ENCODE data around the gene RSPO1.
"Not testable (repeated sequence)": the region's sequence is repeated elsewhere in the genome, so short reads cannot be mapped to it uniquely, and the experiment has no call there.

The RSPO1 gene, protein sequence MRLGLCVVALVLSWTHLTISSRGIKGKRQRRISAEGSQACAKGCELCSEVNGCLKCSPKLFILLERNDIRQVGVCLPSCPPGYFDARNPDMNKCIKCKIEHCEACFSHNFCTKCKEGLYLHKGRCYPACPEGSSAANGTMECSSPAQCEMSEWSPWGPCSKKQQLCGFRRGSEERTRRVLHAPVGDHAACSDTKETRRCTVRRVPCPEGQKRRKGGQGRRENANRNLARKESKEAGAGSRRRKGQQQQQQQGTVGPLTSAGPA

DNA sequence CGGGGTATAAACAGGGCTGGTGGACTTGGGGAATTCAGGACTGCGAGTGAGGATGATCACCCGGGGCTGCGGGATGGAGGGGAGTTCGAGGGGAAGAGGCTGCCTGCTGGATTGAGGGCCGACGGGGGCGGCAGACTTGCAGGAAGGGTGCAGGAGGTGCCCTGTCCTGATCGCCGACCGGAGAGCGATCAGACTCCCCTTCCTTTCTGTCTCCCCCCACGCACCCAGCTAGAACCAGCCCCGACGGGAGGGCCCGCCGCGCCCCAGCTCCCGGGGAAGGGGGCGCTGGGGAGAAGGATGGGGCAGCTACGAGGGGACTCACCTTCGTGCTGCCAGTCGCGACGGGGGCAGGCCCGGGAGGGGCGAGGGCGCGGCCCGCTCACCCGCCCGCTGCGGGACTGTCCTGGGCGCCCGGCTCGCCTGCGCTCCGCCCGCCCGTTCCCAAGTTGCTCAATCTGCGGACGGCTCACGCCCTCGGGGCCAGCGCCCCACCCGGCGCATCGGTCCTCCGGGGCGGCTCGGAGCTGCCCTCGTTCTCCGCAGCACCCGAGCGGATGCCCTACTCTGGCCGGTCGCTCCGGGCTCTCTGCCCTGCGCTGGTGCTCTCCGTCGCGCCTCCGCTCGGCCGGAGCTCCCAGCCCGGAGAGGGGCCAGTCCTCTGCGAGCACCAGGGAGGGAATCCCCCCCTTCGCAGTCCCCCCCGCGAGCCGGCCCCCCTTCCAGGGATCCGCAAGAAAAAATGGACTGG is at the start of gene RSPO1:
RSPO1 (minus strand) TSS at position 649 of the 748 bp plus-strand sequence. CDS start 5,231 bp downstream, outside the sequence.
- DNase-seq (ENCODE audit: extremely low read depth in 1 of 2, low read depth in 1 of 2) = no peak

DNA sequence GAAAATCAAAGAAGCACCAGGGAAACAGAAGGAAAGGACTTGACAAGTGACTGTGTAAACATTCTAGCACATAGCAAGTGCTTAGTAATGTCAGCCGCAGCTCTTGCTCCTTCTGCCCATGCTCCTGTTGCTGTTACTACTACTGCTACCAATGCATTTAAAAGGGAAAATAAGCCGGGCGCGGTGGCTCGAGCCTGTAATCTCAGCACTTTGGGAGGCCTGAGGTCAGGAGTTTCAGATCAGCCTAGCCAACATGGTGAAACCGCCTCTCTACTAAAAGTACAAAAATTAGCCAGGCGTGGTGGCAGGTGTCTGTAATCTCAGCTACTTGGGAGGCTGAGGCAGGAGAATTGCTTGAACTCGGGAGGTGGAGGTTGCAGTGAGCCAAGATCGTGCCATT is 49.5 kb upstream of the RSPO1 start:
- not testable (repeated sequence) for DNase-seq (ENCODE audit: extremely low read depth in 1 of 2, low read depth in 1 of 2)

DNA sequence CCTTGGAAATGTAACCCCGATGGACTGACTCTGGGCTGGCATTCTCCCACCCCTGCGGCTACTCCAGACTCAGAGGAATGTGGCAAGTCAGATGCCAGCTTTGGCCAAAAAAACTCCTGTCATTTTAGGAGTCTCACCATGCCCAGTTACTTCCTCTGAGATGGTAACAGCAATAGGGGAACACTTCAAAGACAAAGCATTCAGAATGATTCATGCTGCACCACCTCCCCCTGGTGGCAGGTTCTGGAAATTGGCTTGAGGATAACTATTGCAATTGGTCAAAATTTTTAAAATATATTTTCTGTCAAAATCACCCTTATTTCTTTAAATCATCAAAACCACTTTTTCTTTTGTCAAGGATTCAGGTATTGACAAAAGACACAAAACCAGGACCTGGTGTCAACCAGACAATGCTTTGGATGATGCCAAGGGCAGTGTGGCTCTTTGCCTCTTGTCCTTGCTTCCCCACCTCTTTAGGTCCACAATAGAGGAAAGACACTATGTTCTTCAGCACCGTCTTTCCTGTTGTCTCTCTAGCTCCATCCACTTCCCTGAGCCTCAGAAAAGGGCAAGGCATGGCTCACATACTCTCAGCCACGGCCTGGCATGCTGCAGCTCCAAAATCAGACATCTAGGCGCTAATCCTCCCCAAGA is 47.8 kb upstream of the RSPO1 start:
- DNase-seq (ENCODE audit: extremely low read depth in 1 of 2, low read depth in 1 of 2) = peak; percentile 11 to 43

DNA sequence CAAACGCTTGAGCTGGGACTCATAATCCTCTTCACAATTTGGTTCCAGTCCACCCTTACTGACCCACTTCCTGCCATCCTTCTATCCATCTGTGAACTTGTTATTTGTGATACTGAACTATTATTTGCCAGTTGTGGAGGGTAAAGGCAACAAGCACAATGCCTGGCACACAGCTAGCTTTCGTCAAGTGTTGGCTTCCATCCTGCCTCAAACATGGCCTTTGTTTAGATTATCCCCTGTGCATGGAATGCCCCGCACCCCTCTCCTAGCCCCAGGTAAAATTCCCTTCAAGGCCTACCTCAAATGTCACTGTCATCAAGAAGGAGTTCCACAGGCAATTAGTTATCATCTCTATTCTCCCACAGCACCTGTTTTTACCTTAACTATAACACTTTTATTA is 46.2 kb upstream of the RSPO1 start:
- no peak for DNase-seq (ENCODE audit: extremely low read depth in 1 of 2, low read depth in 1 of 2)

DNA sequence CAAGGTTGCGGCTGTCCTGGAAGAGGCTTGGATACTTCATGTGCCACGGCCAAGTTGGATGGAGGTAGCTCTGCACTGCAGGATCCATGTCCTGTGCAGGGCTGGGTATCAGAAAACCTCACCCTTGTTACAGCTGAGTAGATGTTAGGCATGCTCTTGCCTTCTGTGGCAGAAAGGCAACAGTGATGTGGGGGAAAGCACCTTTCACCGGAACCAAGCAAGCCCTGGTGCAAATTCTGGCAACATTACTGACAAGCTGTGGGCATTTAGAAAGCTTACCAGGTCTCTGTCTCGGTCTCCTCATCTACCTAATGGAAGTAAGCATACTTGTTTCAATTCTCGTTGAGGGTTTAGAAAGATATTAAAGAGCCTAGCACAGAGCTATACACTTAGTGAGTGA is 43.1 kb upstream of the RSPO1 start:
- DNase-seq (ENCODE audit: extremely low read depth in 1 of 2, low read depth in 1 of 2) = no peak

DNA sequence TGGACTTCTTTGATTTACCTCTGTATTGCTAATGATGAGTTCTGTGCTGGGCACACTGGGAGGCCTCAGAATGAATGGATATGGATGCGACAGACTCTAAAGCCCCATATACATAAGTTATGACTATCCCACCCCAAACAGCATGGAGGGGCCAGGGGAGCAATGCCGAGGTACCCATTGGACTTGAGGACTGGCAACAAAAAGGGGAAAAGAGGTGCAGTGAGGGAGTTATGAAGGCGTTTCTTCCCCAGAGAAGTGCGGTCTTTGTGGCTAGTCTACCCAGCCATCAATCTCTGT is 42.4 kb upstream of the RSPO1 start:
- DNase-seq (ENCODE audit: extremely low read depth in 1 of 2, low read depth in 1 of 2) = no peak

DNA sequence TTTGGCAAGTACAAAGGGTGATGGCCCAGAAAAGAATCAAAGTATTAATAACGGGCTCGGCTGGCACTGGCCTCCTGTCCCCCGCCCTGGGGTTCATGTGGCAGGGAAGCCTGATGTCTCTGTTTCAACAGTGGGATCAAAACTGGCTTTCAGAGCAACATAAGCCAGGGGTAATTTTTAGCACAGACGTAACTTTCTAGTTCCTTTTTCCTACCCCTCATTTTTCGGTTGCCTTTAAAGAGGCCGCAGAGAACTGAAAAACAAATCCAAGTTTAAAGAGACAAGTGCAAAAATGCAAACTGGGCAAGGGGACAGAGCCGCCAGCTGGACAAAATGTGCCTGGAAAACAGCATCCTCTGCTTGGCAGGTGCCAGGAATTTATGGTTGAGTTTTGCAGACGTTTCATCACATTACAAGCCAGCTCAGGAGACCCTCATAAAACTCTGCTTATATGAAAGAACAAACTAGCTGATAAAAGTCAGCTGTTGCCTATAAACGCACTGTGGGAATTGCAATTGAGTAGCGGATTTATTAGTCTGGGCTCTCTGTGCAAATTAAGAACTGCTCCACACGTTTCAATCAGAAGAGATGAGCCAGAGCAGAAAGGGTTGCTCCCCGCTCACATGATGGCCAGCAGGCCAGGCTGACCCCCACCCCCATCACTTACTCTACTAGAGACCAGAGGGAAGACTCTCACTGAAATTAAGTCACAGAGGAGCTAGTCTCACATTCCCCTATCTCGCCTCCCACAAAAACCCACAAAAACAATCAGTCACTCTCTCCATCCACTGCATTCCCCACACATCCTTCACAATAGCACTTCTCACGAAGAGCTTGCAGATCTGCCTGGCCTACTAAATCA is 41.8 kb upstream of the RSPO1 start:
- no peak for DNase-seq (ENCODE audit: extremely low read depth in 1 of 2, low read depth in 1 of 2)

DNA sequence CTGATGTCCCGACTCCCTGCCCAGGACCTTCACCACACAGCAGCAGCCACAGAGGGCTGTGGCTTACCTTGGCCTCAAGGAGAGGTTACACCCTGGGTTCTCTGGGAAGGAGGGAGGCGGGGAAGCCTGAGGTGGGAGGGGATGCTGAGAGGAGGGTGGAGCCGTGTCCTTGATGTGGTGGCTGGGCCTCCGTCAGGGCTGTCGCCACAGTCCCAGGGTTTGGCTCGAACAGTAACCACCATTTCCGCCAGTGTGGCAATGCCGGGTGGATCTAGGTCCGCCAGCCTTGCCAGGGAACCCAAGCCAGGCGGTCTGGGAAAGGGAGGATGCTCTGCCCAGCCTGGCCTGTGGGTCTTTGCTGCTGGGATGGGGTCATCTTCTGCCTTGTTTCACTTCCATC is 39.2 kb upstream of the RSPO1 start:
- peak in 1 of 2 donors; percentile 57 for DNase-seq (ENCODE audit: extremely low read depth in 1 of 2, low read depth in 1 of 2)

DNA sequence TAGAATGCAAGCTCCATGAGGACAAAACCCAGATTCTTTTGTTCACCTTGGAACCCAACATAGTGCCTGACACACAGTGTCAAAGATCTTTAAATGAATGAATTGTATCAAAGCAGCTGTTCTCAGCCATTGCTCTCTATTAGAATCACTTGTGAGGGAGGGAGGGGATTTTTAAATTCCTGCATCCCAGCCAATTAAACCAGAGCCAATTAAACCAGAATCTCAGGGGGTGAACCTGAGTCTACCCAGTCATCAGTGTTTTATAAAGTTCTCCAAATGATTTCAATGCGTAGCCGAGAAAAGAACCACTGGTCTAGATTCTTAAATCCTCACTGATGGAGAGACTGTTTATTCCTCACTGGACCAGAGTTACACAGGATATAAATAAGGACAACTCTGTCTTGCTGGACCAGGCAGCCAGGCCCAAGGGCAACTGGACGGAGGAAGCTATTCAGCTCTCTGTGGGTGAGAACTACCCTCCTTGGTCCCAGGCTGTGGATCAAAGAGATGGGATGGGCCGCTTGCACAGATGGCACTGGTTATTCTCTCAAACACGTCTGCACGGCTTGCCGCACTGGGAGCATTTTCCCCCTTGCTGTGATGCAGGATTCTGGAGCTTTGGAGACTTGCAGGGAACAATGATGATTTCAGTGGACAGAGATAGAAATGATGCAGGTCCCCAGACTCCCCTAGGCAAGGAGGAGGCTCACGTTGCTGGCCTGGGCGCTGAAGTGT is 37.6 kb upstream of the RSPO1 start:
- DNase-seq (ENCODE audit: extremely low read depth in 1 of 2, low read depth in 1 of 2) = no peak

DNA sequence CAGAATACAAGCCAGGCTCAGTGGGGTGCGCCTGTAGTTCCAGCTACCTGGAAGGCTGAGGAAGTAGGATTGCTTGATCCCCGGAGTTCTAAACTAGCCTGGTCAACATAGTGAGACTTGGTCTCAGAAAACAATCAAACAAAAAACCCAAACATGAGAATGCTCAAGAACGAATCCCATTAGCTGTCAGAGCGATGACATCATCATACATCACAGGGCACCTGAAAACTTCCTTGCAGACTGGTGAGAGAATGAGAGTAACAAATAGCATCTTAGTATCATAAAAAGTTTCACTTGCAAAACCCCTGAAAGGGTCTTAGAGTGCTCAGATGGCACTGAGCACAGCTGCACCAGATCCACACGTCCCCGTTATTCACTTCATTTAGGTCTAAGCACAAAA is 36.6 kb upstream of the RSPO1 start:
- DNase-seq (ENCODE audit: extremely low read depth in 1 of 2, low read depth in 1 of 2) = no peak

DNA sequence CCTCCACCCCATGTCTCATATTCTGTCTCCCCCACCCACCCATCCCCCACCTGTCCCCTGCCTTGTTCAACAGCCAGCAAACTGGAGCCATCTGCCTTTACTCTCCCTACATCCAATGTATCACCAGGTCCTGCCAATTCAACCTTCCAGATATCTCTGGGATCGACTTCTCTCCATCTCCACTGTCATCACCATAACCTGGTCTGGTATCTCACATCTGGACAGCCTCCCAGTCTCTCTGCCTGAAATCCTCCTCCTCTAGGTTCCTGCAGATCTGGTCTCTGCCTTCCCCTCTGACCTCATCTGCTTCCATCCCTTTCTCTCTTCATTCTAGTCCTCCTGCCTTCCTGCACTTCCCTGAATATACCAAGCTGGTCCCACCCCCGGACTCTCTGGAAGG is 35.4 kb upstream of the RSPO1 start:
- no peak for DNase-seq (ENCODE audit: extremely low read depth in 1 of 2, low read depth in 1 of 2)

DNA sequence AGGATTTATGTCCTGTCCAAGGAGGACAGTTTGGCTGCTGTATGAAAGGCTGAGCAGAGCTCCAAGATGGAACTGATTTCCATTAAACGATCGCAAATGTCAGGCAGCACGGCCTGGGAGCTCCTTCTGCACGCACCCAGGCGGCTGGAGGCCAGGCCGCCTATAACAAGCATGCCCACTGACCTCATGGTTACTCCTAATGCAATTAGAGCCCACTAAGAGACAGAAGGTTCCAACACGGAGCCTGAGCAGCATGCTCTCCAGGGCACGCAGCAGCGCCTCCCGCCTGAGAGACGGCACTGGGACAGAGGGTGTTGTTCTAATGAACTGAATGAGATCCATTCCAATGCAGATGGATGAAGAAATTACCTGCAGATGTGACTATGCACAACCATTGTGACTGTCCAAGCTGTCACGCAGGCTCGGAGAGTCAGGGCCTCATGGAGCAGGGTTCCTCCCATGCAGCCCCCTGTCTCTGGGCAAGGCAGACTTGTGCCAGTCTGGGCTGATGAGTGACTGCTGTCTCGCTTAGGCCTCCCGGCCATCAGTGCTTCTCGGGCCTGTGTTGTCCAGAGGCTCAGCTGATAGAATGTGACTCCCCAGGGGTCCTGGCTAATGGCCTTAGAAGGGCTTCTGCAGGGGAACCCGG is 32.5 kb upstream of the RSPO1 start:
- no peak for DNase-seq (ENCODE audit: extremely low read depth in 1 of 2, low read depth in 1 of 2)

DNA sequence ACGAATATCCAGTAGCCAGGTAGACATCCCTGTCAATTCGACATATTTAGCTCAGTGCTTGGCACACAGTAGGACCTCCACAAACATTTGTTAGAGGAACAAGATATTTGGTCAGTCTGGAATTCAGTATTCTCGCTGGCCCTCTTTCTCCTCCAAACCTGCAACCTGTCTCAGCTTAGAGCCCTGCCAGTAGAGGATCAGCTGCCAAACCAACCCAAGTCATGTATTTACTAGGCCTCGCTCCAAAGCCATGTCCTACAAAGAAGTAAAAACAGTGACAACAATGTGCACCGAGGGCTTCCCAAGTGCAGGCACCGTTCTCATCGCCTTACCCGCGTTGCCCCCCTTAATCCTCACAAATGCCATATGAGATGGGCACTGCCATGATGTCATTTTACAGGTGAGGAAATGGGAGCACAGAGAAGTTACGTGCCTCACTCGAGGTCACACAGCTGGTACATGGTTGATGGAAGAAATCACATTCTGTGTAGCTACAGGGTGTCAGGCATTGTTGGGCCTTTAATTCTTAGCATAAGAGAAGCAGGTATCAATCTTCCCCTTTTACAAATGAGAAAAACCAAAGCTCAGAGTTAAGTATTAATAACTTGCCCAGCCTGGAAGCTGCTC is 31.7 kb upstream of the RSPO1 start:
- no peak for DNase-seq (ENCODE audit: extremely low read depth in 1 of 2, low read depth in 1 of 2)

DNA sequence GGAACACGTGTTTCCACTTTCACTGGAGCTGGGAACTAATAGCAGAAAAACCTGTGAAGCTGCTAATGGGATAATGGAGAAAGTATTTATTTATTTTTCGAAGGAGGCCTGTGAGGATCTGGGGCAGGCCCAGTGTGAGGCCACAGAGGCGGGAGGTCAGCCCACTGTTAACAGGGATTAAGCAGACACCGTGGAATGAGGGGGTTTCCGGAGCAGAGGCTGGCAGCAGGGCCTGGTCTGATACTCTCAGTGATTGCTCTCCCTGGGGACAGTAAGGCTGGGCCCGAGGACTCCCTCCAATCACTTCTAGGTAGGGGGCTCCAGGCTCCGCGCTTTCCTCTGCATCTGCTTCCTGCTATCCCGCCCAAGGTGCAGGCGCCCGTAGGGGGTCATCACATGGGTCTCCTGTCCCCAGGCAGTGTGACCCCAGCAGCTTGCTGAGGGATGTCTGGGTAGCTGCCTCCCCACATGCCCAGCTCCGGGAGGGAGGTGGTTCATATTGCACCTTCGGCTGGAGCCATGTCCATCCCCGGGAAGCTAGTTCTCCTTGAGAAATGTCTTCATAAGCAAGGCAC is 28.8 kb upstream of the RSPO1 start:
- DNase-seq (ENCODE audit: extremely low read depth in 1 of 2, low read depth in 1 of 2) = no peak

DNA sequence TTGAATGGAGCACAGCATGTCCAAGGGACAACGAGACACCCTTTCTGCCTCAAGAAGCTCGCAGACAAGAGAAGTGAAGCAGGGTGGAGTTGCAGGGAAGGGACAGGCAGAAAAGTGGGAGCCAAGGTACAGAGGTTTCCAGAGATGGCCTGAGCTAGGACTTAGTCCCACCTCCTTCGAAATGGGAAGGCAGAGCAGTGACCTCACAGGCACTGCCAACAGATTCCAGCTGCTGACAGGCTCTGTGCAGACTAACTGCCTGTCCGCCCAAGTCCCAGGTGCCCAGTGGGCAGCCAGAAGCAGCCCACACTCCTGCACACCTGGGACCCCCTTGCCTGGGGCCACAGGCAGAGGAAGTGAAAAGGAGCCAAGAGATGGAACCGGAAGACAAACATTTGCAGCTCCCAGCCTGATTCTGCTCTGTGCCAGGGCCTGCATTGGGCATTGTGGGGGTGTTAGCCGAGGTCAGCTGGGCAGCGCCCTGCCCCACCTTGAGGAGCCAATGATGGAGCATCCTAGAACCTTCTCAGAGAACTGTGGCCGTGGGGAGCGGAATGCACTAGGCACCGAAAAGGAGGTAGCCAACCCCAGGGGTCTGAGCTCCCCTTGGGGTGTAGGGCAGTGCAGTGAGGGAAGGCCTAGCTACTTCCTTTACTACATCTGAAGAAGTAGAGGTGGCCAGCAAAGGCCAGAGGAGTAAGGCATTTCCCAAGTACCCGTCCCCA is 27.5 kb upstream of the RSPO1 start:
- DNase-seq (ENCODE audit: extremely low read depth in 1 of 2, low read depth in 1 of 2) = no peak

DNA sequence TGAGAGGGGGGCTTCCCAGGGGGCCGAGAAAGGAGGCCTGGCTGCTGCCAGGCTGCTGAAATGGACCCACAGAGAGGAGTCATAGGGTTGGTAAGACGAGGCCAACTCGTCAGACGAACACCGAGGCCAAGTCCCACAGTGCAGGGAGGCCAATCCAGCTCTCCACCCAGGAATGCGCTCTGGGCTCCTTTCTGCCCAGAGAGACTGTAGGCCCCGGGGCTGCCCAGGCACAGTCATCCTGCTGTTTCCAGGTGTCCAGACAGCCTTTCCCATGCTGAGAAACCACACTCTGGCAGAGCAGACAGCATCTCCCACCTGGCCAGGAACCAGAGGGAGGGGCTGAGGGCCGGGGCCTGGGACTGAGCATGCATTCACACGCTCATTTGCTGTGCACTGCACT is 26.7 kb upstream of the RSPO1 start:
- DNase-seq (ENCODE audit: extremely low read depth in 1 of 2, low read depth in 1 of 2) = no peak

DNA sequence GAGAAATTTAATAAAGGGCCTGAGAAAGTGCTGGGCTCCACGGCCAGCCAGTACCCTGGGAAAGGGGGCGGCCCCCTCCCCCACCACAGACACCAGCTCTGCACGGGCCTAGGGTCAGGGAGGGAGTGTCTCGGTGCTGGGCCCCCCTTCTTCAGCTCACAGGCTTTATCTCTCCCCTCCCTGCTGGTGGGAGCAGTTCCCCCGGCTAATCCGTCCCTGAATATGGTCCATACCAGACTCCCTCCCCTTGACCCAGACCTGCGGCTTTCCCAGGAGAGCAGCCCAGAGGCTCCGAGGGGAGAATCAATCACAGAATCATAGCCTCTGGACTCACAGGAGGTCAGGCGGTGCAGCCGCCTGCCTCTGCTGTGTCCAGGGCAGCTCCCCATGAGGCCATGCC is 26.0 kb upstream of the RSPO1 start:
- no peak for DNase-seq (ENCODE audit: extremely low read depth in 1 of 2, low read depth in 1 of 2)

DNA sequence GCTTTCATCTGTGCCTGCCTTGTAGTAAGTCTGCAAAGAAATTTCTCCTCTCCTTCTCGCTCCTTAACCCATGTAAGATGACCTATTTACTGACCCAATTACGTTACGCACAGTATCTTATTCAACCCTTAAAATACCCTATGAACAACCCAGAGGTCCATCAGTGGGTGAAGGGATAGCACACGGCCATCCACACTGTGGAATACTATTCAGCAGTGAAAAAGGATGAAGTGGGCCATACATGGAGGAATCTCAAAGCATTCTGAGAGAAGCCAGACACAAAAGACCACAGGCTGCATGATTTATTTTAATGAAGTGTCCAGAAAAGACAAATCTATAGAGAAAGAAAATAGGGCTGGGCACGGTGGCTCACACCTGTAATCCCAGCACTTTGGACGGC is 23.8 kb upstream of the RSPO1 start:
- DNase-seq (ENCODE audit: extremely low read depth in 1 of 2, low read depth in 1 of 2) = no peak

Measured in stimulated activated CD8-positive, alpha-beta memory T cell treated with anti-CD3 and anti-CD28 coated beads, Interleukin-7, amount 100 ng/mL, for 48 hours (primary cell).